HAP-1 (cell line): ENCODE measurements around the gene PPEF1.

Experiments
- DNase-seq, 2 experiments: peaks; one replicate each; pipeline ENCODE4 v3.0.0-alpha.2; 2016 to 2020; ENCODE audit warnings: low spot score in 2 of 2
- H3K27me3 ChIP-seq: fragments of 250-450 bp; sonication (Bioruptor Pico); 2 replicates; pipeline ENCODE4 v1.5.1; 2020; ENCODE audit warnings: low read depth, mild to moderate bottlenecking, moderate library complexity
- H3K36me3 ChIP-seq: fragments of 250-450 bp; sonication (Bioruptor Pico); replicated peaks from 2 replicates; pipeline ENCODE4 v1.5.1; 2020; ENCODE audit warnings: mild to moderate bottlenecking
- H3K4me1 ChIP-seq: fragments of 250-450 bp; sonication (Bioruptor Pico); 2 replicates; pipeline ENCODE4 v1.5.1; 2020; ENCODE audit warnings: mild to moderate bottlenecking
- H3K4me3 ChIP-seq: fragments of 250-450 bp; sonication (Bioruptor Pico); 2 replicates; pipeline ENCODE4 v1.5.1; 2020; ENCODE audit warnings: mild to moderate bottlenecking, moderate library complexity
- H3K9me3 ChIP-seq: fragments of 250-450 bp; sonication (Bioruptor Pico); 2 replicates; pipeline ENCODE4 v1.5.1; 2020; ENCODE audit warnings: mild to moderate bottlenecking, moderate library complexity
- in situ Hi-C: fragments of 300-500 bp; cut with MboI; formaldehyde crosslinking; loops from 3 replicates; pipeline ENCODE4 v1.14.3; 2020; ENCODE audit warnings: low sequenced_read_pairs, inconsistent platforms, mixed read lengths

PPEF1 gene

GRCh38 chrX:18871161-18871890 lies 163.9 kb downstream of the PPEF1 start:
- no peaks in the 10 kb centered on the region for H3K9me3 ChIP-seq
- no peaks in the 10 kb centered on the region for H3K4me1 ChIP-seq
- no peaks in the 10 kb centered on the region for H3K27me3 ChIP-seq
- DNase-seq, result no peak
- no peak overlapping the region for H3K4me3 ChIP-seq
- in situ Hi-C loops, result no loop called here
- no peaks in the 10 kb centered on the region for H3K36me3 ChIP-seq

GRCh38 chrX:18871970-18872369 lies 164.5 kb downstream of the PPEF1 start:
- H3K4me1 ChIP-seq, result no peaks in the 10 kb centered on the region
- no peak overlapping the region for H3K4me3 ChIP-seq

GRCh38 chrX:18872621-18873020 lies 165.2 kb downstream of the PPEF1 start:
- no peak for DNase-seq
- H3K4me1 ChIP-seq, result no peaks in the 10 kb centered on the region
- no peaks in the 10 kb centered on the region for H3K9me3 ChIP-seq
- in situ Hi-C loops, result no loop called here
- no peaks in the 10 kb centered on the region for H3K27me3 ChIP-seq
- no peak overlapping the region for H3K4me3 ChIP-seq
- H3K36me3 ChIP-seq, result no peaks in the 10 kb centered on the region

More at GRCh38 chrX:18871970-18872369, 164.5 kb downstream of the PPEF1 start:
- no peaks in the 10 kb centered on the region for H3K9me3 ChIP-seq
- no peak for DNase-seq
- no peaks in the 10 kb centered on the region for H3K36me3 ChIP-seq
- in situ Hi-C loops, result no loop called here
- no peaks in the 10 kb centered on the region for H3K27me3 ChIP-seq

- no peak for DNase-seq
- no peak overlapping the region for H3K4me3 ChIP-seq
- H3K9me3 ChIP-seq, result no peaks in the 10 kb centered on the region
These were observed 165.8 kb downstream of the PPEF1 start for GRCh38 chrX:18873189-18873791.

GRCh38 chrX:18873836-18874235 lies 166.4 kb downstream of the PPEF1 start:
- H3K4me1 ChIP-seq, result no peaks in the 10 kb centered on the region

More at GRCh38 chrX:18873189-18873791, 165.8 kb downstream of the PPEF1 start:
- Histone ChIP-seq H3K4me1 (no peaks in the 10 kb centered on the region), H3K36me3 (no peaks in the 10 kb centered on the region), H3K27me3 (no peaks in the 10 kb centered on the region)
- in situ Hi-C loops, result no loop called here

GRCh38 chrX:18874560-18875255 lies 167.3 kb downstream of the PPEF1 start:
- DNase-seq, result no peak
- Histone ChIP-seq H3K4me3 (no peak overlapping the region), H3K4me1 (no peaks in the 10 kb centered on the region), H3K27me3 (no peaks in the 10 kb centered on the region), H3K36me3 (no peaks in the 10 kb centered on the region), H3K9me3 (no peaks in the 10 kb centered on the region)
- in situ Hi-C loops, result no loop called here

More at GRCh38 chrX:18873836-18874235, 166.4 kb downstream of the PPEF1 start:
- H3K4me3 ChIP-seq, result no peak overlapping the region
- H3K27me3 ChIP-seq, result no peaks in the 10 kb centered on the region
- no peaks in the 10 kb centered on the region for H3K9me3 ChIP-seq
- DNase-seq, result no peak
- no peaks in the 10 kb centered on the region for H3K36me3 ChIP-seq
- in situ Hi-C loops, result no loop called here

- in situ Hi-C loops, result no loop called here
- H3K27me3 ChIP-seq, result no peaks in the 10 kb centered on the region
- no peaks in the 10 kb centered on the region for H3K36me3 ChIP-seq
- H3K4me1 ChIP-seq, result no peaks in the 10 kb centered on the region
- DNase-seq, result no peak
- no peak overlapping the region for H3K4me3 ChIP-seq
- H3K9me3 ChIP-seq, result no peaks in the 10 kb centered on the region
These were observed 167.9 kb downstream of the PPEF1 start for GRCh38 chrX:18875256-18875878.

- no peaks in the 10 kb centered on the region for H3K9me3 ChIP-seq
- no peaks in the 10 kb centered on the region for H3K4me1 ChIP-seq
- H3K4me3 ChIP-seq, result no peak overlapping the region
- in situ Hi-C loops, result no loop called here
- DNase-seq, result peak; percentile 43
- no peaks in the 10 kb centered on the region for H3K36me3 ChIP-seq
- H3K27me3 ChIP-seq, result no peaks in the 10 kb centered on the region
These were observed 170.0 kb downstream of the PPEF1 start for GRCh38 chrX:18877469-18877868.
